ENCODE measurements around the gene DIAPH2.

Gene DIAPH2

DNA sequence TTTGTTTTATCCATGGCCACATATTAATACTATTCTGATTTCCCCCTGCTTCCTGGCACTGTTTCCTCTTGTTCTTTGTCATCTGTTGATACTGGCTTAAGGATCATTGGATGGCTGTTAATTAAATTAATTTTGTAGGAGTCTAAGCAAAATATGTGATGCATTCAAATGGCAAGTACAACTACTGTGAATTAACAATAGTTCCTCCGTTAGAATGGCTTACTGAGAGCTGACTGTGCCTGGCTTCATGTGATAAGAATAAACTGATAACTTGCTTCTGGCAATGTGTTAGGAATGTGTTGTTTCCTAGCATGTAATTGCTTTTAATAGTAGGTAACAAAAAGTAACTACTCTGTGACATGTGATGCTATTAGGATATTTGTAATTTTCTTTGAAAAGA lies 297.5 kb downstream of the DIAPH2 start:
- DNase-seq: no peak

GRCh38 chrX:96984538-96984937 lies 299.9 kb downstream of the DIAPH2 start:
- DNase-seq: no peak

- no peak for DNase-seq
Observed at GRCh38 chrX:96985046-96985445, 300.4 kb downstream of the DIAPH2 start.

GRCh38 chrX:96987228-96987627 lies 302.6 kb downstream of the DIAPH2 start:
- DNase-seq: no peak

DNA sequence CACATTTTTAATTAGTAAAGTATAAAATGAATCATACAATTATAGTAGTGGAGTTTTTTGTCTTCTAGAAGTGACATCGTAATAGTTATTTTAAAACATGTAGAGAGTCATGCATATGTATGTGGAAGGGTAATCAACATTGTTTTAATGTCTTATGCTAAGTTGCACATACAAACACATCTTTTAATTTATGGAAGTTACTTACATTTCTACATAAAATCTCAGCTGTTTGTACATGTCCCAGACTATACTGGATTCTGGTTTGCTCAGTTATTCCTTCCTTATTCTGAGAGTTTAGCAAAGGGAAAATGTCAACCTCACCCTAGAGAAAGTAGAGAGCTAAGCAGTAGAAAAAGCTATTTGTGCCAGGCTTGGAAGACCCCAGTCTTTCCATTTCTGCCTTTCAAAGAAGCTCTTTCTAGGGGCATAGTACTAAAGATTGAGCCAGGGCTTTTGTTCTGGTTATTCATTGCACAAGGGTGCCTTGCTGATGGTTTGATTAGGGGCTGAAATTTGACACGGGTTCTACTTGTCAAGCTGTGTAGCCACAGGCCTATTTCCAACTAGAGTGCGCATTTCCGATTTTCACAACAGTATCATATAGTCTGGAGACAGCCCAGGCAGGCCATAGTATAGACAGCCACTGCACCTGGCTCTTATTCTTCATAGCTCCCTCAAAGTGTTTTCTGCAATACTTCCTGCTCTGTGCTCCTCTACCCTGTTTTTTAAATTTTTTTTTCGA lies 305.4 kb downstream of the DIAPH2 start:
- DNase-seq: no peak

DNA sequence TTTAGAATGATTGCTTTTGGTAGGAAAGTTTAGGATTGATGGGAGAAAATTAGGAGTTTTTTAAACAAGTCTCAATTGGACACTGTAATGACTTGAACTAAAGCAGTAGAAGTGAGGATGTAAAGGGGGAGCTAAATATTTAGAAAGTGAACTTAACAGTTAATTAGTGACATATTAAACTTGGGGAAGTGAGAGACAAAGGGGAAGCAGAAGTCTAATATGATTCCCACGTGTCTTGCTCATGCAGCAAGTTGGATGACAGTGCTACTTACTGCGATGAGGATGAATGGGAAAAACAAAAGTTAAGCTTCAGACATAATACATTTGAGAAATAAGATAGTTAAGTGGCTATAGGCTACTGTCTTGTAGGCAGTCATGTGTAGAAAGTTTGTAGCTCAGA lies 309.5 kb downstream of the DIAPH2 start:
- DNase-seq: no peak

- DNase-seq: no peak
Observed at GRCh38 chrX:96997196-96997595, 312.6 kb downstream of the DIAPH2 start.

GRCh38 chrX:97000682-97001368 lies 316.2 kb downstream of the DIAPH2 start:
- no peak for DNase-seq

DNA sequence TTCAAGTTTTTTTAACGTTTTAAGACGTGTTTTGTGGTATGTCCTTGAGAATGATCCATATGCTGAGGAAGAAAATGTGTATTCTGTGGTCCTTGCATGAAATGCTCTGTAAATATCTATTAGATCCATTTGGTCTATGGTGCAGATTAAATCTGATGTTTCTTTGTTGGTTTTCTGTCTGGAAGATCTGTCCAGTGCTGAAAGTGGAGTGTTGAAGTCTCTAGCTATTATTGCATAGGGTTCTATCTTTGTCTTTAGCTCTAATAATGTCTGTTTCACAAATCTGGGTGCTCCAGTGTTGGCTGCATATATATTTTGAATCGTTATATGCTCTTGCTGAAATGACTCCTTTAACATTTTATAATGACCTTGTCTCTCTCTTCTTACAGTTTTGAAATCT lies 321.5 kb downstream of the DIAPH2 start:
- DNase-seq: no peak

- DNase-seq: no peak
Observed at GRCh38 chrX:97009391-97009790, 324.7 kb downstream of the DIAPH2 start.

GRCh38 chrX:97011540-97011939 lies 326.9 kb downstream of the DIAPH2 start:
- DNase-seq: no peak

DNA sequence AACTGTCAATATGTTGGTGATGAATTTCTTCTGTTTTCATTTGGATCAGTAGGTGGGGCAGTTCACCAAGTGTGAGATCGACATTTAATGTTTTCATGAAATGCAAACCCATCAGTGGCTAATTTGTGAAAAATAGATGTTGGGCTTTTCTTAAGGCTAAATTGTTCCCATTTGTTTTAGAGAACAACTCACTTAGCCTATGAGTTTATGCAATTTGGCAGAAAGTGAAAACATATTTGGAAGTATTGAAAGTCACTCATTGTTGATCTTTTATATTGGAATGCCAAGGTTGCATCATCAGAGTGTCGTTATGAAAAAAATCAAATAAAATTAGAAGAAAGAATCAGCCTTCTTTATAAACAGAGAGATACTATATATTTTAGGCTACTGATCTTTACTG lies 331.5 kb downstream of the DIAPH2 start:
- DNase-seq: no peak

- DNase-seq: no peak
Observed at GRCh38 chrX:97021680-97022079, 337.0 kb downstream of the DIAPH2 start.

DNA sequence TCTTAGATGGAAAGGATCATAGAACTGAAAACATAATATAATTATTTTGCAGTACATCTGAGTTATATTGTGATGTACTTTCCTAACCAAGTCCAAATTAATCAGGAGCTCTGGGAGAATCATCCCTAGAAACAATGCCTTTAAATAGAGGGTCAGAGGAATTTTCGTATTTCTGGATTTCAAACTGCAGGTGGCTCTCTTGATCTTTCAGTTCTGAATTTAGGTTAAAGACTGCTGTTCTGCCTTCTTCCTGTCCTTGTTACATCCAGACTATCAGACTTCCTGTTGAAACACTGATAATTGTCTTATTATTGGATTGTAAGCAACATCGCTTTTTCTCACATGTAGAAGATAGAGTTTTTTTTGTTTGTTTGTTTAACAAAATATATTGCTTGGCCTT lies 341.8 kb downstream of the DIAPH2 start:
- DNase-seq: no peak

DNA sequence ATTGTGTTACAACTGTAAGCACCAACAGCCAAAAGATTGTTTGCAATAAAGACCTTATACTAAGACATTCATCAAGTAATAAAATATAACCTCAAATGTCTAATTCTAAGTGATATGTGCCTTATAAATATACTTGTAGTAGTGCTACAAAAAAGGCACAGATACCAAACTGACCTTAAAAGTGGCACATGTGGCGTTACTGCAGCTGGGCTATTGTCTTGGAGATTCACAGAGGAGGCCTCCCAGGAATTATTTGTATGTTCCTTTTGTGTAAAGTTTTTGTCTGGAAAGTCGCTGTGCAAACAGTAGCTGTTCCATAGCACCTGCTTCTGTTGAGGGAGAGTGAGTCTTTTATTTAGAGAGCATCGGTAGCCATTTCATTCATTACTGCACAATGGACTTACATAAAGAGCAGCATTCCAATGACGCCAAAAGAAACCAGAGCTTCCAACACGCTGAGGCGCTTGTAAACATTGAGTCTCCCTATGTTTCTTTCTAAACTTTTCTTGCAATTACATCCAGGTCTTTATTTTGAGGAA lies 342.8 kb downstream of the DIAPH2 start:
- DNase-seq: no peak

GRCh38 chrX:97030463-97030862 lies 345.8 kb downstream of the DIAPH2 start:
- no peak for DNase-seq

GRCh38 chrX:97030947-97031346 lies 346.3 kb downstream of the DIAPH2 start:
- DNase-seq: no peak

DNA sequence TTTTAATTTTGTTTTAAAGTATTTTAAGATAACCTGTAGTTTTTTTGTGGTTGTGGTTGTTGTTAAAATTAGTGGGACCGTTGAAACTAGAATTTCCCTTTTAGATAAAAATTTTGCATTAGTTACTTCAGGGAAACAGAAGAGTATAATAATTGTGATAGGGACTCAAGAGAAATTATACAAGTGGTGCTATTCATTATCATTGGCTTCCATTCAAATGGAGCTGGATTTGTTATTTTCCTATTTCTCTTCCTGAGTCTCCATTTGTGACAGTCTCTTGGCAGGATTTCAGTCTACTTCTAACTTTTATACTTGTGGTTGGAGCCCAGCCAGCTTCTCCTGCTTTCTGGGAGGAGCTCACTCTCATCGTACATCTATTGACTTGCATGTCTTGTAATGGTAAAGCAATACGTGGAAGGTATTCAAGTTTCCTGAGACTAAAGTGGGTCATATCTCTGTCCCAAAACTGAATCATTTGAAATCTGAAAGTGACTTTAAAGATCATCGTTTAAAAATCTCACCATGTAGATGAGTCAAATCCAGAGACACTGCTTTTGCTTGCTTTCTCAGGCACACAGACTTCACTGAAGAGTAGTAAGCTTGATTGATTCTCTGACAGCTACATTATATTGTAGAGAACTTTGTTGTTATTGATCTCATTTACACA lies 354.9 kb downstream of the DIAPH2 start:
- DNase-seq: no peak

GRCh38 chrX:97045470-97045869 lies 360.8 kb downstream of the DIAPH2 start:
- no peak for DNase-seq

- no peak for DNase-seq
Observed at GRCh38 chrX:97046867-97047266, 362.2 kb downstream of the DIAPH2 start.

- DNase-seq: no peak
Observed at GRCh38 chrX:97050392-97050791, 365.8 kb downstream of the DIAPH2 start.

DNA sequence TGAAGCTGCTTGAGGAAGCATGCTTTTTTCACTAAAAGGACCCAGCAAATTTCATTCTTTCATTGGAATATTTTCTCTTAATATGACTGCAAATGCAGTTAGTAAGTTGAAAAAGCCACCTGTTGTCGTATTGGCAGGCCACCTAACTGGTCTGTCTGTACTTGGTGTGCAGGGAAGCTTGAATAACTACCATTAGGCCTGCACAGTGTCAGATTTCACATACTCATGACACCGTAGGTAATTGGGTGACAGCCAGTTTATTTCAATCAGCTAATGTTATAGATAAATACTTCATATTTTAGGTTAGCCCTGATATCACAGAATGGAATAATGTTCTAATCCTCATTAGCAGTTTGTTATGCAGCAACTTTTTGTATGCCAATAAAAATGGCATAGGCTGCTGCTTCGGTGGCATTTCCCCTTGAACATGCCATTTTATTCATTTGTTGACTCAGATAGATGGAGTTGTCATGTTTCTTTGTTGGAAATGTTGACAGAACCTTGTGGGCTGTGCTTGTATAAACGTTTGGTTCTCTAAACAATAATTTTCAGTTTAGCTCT lies 372.8 kb downstream of the DIAPH2 start:
- no peak for DNase-seq

DNA sequence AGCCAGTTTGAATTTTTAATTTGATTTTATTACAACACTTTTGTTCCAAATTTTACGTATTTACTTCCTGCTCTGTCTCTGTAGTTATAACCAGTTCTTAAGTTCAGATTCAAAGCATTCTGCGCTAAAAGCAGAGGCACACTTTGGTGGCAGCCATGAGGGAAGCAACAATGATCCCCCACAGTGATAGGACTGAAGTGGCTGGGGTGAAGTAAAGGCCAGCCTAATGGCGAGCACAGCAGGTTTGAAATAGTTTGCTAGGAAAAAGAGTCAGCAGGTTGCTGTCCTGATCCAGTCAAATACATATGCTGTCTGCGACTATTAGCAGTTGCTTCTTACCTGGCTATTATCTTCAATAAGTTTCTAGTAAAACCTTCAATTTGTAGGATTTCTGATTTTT lies 375.4 kb downstream of the DIAPH2 start:
- no peak for DNase-seq

DNA sequence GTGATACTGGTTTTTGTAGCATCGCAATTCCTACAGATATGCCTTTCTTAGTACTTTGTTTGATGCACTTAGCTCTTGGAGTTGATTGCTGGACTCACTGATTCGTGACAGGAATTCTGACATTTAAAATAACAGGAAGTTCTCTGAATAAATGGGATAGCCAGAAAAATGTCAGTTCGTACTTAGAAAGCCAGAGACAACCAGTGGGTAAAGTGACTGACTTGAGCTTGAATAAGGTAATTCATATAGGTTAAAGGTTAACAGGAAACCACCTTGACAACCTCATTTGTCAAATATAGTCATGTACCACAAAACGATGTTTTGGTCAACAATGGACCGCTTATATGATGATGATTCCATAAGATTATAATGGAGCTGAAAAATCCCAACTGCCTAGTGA lies 380.4 kb downstream of the DIAPH2 start:
- no peak for DNase-seq

All from NCI-H187 treated with DMSO at 0.1 percent for 48 hours (cell line).